Measurements from ENCODE around the gene QPCT. TPM values are rescaled to one million over a fixed set of nuclear protein-coding genes. Genes with fewer than 3 reads are reported as not detected.

Gene QPCT
- total and polyA plus RNA-seq, 2 experiments from 2014 or later, result 13.2 TPM

DNA sequence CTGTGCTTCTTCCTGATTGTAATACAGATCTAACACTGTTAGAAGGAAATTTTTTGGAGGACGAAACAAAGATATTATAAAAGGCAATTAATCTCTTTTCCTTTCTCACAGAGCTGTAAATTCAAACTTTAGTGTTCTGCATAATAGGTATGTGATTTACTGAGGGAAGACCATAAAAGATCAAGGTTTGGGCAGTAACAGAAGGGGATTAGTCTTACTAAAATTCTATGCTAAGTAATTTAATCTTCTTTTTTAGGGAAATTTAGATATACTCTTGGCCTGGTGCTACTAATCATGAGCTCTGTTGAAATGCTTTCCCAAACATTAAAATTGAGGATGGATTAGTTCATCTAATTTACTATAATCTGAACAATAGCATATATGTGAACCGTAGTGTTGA is 8.8 kb upstream of the QPCT start:
- no peak overlapping the region for H2AFZ ChIP-seq
- H3K9me3 Mint-ChIP-seq, result no peaks in the 10 kb centered on the region

More for the DNA sequence above, 8.8 kb upstream of the QPCT start:
- no peak for ATAC-seq
- no peak overlapping the region for H3K27ac ChIP-seq (ENCODE audit: low read depth)
- H3K9me2 ChIP-seq (ENCODE audit: insufficient read depth), result peaks cover 4% of the 10 kb centered on the region; the same call in 1 of the 2 replicates
- no peak overlapping the region for H3K4me3 ChIP-seq
- DNase-seq (ENCODE audit: low spot score), result no peak
- Mint-ChIP-seq H3K36me3 (ENCODE audit: low read depth) (no peaks in the 10 kb centered on the region), H3K4me1 (peaks cover 3% of the 10 kb centered on the region; the same call in 1 of the 3 replicates), H3K27me3 (ENCODE audit: insufficient read depth, low read depth, poor library complexity) (peaks cover 3% of the 10 kb centered on the region), H3K27ac (no peak overlapping the region), H3K4me3 (no peak overlapping the region)
- H3K36me3 ChIP-seq (ENCODE audit: insufficient read depth), result no peaks in the 10 kb centered on the region
- H3K79me2 ChIP-seq (replicated peaks; ENCODE audit: insufficient read depth), result no peaks in the 10 kb centered on the region
- H4K20me1 ChIP-seq (replicated peaks; ENCODE audit: insufficient read depth), result no peaks in the 10 kb centered on the region
- no peaks in the 10 kb centered on the region for H3K27me3 ChIP-seq (ENCODE audit: insufficient read depth)
- no peaks in the 10 kb centered on the region for H3F3A ChIP-seq (replicated peaks; ENCODE audit: low read depth)
- TF ChIP-seq EZH2 (IDR thresholded peaks at IDR 0.05; ENCODE audit: low read depth, unreplicated experiment), result no peak
- TF ChIP-seq, protein P1, sequence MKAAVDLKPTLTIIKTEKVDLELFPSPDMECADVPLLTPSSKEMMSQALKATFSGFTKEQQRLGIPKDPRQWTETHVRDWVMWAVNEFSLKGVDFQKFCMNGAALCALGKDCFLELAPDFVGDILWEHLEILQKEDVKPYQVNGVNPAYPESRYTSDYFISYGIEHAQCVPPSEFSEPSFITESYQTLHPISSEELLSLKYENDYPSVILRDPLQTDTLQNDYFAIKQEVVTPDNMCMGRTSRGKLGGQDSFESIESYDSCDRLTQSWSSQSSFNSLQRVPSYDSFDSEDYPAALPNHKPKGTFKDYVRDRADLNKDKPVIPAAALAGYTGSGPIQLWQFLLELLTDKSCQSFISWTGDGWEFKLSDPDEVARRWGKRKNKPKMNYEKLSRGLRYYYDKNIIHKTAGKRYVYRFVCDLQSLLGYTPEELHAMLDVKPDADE (IDR thresholded peaks at IDR 0.05), result no peak
- no peak for TF ChIP-seq STAT1 (IDR thresholded peaks at IDR 0.05; ENCODE audit: unreplicated experiment)
- TF ChIP-seq, protein P2, sequence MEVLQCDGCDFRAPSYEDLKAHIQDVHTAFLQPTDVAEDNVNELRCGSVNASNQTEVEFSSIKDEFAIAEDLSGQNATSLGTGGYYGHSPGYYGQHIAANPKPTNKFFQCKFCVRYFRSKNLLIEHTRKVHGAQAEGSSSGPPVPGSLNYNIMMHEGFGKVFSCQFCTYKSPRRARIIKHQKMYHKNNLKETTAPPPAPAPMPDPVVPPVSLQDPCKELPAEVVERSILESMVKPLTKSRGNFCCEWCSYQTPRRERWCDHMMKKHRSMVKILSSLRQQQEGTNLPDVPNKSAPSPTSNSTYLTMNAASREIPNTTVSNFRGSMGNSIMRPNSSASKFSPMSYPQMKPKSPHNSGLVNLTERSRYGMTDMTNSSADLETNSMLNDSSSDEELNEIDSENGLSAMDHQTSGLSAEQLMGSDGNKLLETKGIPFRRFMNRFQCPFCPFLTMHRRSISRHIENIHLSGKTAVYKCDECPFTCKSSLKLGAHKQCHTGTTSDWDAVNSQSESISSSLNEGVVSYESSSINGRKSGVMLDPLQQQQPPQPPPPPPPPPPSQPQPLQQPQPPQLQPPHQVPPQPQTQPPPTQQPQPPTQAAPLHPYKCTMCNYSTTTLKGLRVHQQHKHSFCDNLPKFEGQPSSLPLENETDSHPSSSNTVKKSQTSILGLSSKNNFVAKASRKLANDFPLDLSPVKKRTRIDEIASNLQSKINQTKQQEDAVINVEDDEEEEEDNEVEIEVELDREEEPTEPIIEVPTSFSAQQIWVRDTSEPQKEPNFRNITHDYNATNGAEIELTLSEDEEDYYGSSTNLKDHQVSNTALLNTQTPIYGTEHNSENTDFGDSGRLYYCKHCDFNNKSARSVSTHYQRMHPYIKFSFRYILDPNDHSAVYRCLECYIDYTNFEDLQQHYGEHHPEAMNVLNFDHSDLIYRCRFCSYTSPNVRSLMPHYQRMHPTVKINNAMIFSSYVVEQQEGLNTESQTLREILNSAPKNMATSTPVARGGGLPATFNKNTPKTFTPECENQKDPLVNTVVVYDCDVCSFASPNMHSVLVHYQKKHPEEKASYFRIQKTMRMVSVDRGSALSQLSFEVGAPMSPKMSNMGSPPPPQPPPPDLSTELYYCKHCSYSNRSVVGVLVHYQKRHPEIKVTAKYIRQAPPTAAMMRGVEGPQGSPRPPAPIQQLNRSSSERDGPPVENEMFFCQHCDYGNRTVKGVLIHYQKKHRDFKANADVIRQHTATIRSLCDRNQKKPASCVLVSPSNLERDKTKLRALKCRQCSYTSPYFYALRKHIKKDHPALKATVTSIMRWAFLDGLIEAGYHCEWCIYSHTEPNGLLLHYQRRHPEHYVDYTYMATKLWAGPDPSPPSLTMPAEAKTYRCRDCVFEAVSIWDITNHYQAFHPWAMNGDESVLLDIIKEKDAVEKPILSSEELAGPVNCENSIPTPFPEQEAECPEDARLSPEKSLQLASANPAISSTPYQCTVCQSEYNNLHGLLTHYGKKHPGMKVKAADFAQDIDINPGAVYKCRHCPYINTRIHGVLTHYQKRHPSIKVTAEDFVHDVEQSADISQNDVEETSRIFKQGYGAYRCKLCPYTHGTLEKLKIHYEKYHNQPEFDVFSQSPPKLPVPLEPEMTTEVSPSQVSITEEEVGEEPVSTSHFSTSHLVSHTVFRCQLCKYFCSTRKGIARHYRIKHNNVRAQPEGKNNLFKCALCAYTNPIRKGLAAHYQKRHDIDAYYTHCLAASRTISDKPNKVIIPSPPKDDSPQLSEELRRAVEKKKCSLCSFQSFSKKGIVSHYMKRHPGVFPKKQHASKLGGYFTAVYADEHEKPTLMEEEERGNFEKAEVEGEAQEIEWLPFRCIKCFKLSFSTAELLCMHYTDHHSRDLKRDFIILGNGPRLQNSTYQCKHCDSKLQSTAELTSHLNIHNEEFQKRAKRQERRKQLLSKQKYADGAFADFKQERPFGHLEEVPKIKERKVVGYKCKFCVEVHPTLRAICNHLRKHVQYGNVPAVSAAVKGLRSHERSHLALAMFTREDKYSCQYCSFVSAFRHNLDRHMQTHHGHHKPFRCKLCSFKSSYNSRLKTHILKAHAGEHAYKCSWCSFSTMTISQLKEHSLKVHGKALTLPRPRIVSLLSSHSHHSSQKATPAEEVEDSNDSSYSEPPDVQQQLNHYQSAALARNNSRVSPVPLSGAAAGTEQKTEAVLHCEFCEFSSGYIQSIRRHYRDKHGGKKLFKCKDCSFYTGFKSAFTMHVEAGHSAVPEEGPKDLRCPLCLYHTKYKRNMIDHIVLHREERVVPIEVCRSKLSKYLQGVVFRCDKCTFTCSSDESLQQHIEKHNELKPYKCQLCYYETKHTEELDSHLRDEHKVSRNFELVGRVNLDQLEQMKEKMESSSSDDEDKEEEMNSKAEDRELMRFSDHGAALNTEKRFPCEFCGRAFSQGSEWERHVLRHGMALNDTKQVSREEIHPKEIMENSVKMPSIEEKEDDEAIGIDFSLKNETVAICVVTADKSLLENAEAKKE (CRISPR knock-in tag; IDR thresholded peaks at IDR 0.05), result no peak
- TF ChIP-seq EZH2phosphoT487 (IDR thresholded peaks at IDR 0.05; ENCODE audit: unreplicated experiment), result no peak
- no peaks in the 10 kb centered on the region for H3K4me1 ChIP-seq (ENCODE audit: insufficient read depth)
- H3K4me2 ChIP-seq, result no peak overlapping the region

Measured in GM23338 (cell line).